GM21825 (cell line): Measurements from ENCODE around the gene FAM120A.
"Not testable (repeated sequence)": the region's sequence is repeated elsewhere in the genome, so short reads cannot be mapped to it uniquely, and the experiment has no call there.

ENCODE experiments used
- ATAC-seq: cut with Tn5 transposase; IDR thresholded peaks from one replicate; pipeline ENCODE4 v1.9.1; 2021; ENCODE audit warnings: mild to moderate bottlenecking, moderate library complexity; ENCODE audit not compliant: unreplicated experiment

FAM120A gene

GRCh38 chr9:93450945-93451815 lies at the start of gene FAM120A:
FAM120A (plus strand) TSS chr9:93451685; CDS start chr9:93451916, 231 bp downstream.
- ATAC-seq, result peak; percentile 56

- ATAC-seq, result no peak
These were observed 45.1 kb upstream of the FAM120A start for GRCh38 chr9:93406371-93406770.

GRCh38 chr9:93413530-93413929 lies 38.0 kb upstream of the FAM120A start:
- ATAC-seq, result no peak

GRCh38 chr9:93415176-93415690 lies 36.3 kb upstream of the FAM120A start:
- ATAC-seq, result no peak

- ATAC-seq, result no peak
These were observed 34.8 kb upstream of the FAM120A start for GRCh38 chr9:93416530-93417235.

GRCh38 chr9:93417538-93417937 lies 33.9 kb upstream of the FAM120A start:
- ATAC-seq, result no peak

GRCh38 chr9:93419023-93419422 lies 32.5 kb upstream of the FAM120A start:
- no peak for ATAC-seq

- no peak for ATAC-seq
These were observed 28.4 kb upstream of the FAM120A start for GRCh38 chr9:93422977-93423616.

GRCh38 chr9:93427655-93428379 lies 23.7 kb upstream of the FAM120A start:
- ATAC-seq, result no peak

GRCh38 chr9:93431539-93432105 lies 19.9 kb upstream of the FAM120A start:
- ATAC-seq, result no peak

GRCh38 chr9:93432964-93433363 lies 18.5 kb upstream of the FAM120A start:
- ATAC-seq, result no peak

- ATAC-seq, result no peak
These were observed 17.4 kb upstream of the FAM120A start for GRCh38 chr9:93434056-93434455.

GRCh38 chr9:93435386-93435785 lies 16.1 kb upstream of the FAM120A start:
- no peak for ATAC-seq

GRCh38 chr9:93436218-93436617 lies 15.3 kb upstream of the FAM120A start:
- no peak for ATAC-seq

GRCh38 chr9:93436655-93437407 lies 14.7 kb upstream of the FAM120A start:
- ATAC-seq, result no peak

- ATAC-seq, result no peak
These were observed 13.5 kb upstream of the FAM120A start for GRCh38 chr9:93437996-93438395.

GRCh38 chr9:93439301-93439700 lies 12.2 kb upstream of the FAM120A start:
- ATAC-seq, result not testable (repeated sequence)

GRCh38 chr9:93440896-93441580 lies 10.4 kb upstream of the FAM120A start:
- ATAC-seq, result no peak

GRCh38 chr9:93446073-93446472 lies 5.4 kb upstream of the FAM120A start:
- ATAC-seq, result no peak
